Measurements from ENCODE around the gene PTGER1. TPM values are rescaled to one million over a fixed set of nuclear protein-coding genes. Genes with fewer than 3 reads are reported as not detected.
A peak's percentile ranks its signal among the peaks of the same experiment; 100 is the strongest.

PTGER1 gene
- total RNA-seq, 1 experiment from 2014 or later = 0.63 TPM

GRCh38 chr19:14511229-14511593 is 36.1 kb upstream of the PTGER1 start:
- WGBS (ENCODE audit: extremely low coverage, insufficient read length, low lambda C conversion rate) = no CpG with 5 or more reads among the region's 4 CpGs
- peak overlapping the region in 2 of 3 experiments; percentile 39 to 57; a peak in 3 of 7 replicates for H3K27ac Mint-ChIP-seq

More at GRCh38 chr19:14511229-14511593, 36.1 kb upstream of the PTGER1 start:
- H4K91ac ChIP-seq (ENCODE audit: insufficient read length, low read depth, low read length) = no peak overlapping the region
- H3K14ac ChIP-seq (ENCODE audit: insufficient read depth, low read length) = no peak overlapping the region
- H3K4ac ChIP-seq (ENCODE audit: low read depth, low read length) = no peak overlapping the region
- no peaks in the 10 kb centered on the region for H3K27me3 ChIP-seq (ENCODE audit: insufficient read depth, low read length)
- no peak for TF ChIP-seq CTCF (conservative IDR thresholded peaks at IDR 0.05)
- no peaks in the 10 kb centered on the region for H3K23me2 ChIP-seq (ENCODE audit: insufficient read length, low read depth, low read length, poor library complexity, severe bottlenecking)
- H4K5ac ChIP-seq (ENCODE audit: insufficient read length, low read depth, low read length) = no peak overlapping the region
- Mint-ChIP-seq H3K4me1 (peaks cover 8 to 14% of the 10 kb centered on the region in 2 experiments), H3K4me3 (no peak overlapping the region; a peak in 2 of 5 replicates), H3K27me3 (ENCODE audit: low read depth) (peaks cover 2% of the 10 kb centered on the region; the same call in 1 of the 2 replicates), H3K36me3 (ENCODE audit: insufficient read depth in 1 of 3, low read depth in 3 of 3) (peaks cover 18 to 27% (median 21%) of the 10 kb centered on the region in 3 experiments; a peak in 6 of 7 replicates), H3K9me3 (no peaks in the 10 kb centered on the region)
- no peak overlapping the region for H3K4me2 ChIP-seq (ENCODE audit: insufficient read depth, insufficient read length, low read length)
- no peak for DNase-seq
- no peaks in the 10 kb centered on the region for H3K4me1 ChIP-seq (ENCODE audit: insufficient read depth, low read length)
- H3K56ac ChIP-seq (ENCODE audit: insufficient read length, low read depth, low read length) = no peak overlapping the region
- no peaks in the 10 kb centered on the region for H3K9me3 ChIP-seq (ENCODE audit: control insufficient read depth, low read depth, low read length)
- H2AK5ac ChIP-seq (ENCODE audit: insufficient read length, low read length) = no peak overlapping the region
- H4K8ac ChIP-seq (replicated peaks; ENCODE audit: insufficient read length, low read depth, low read length) = no peak overlapping the region
- no peak overlapping the region for H2BK120ac ChIP-seq (ENCODE audit: low read depth, low read length, poor library complexity, severe bottlenecking)
- H3K18ac ChIP-seq (ENCODE audit: insufficient read length, low read depth, low read length) = no peak overlapping the region
- peaks cover 4% of the 10 kb centered on the region; the same call in 1 of the 2 replicates for H3K79me2 ChIP-seq (ENCODE audit: insufficient read depth, low read length)
- no peak overlapping the region for H3T11ph ChIP-seq (ENCODE audit: low read length)
- no peak overlapping the region for H3K23ac ChIP-seq (ENCODE audit: insufficient read length, low read depth, low read length)
- H3K9ac ChIP-seq (ENCODE audit: extremely low read depth, insufficient read length, low read length) = no peak overlapping the region
- H2BK20ac ChIP-seq (ENCODE audit: low read depth, low read length, poor library complexity, severe bottlenecking) = no peak overlapping the region
- H2BK12ac ChIP-seq (ENCODE audit: insufficient read length, low read depth, low read length) = no peak overlapping the region
- no peak overlapping the region for H2BK15ac ChIP-seq (ENCODE audit: low read depth, low read length)
- H2AFZ ChIP-seq (ENCODE audit: low read length) = no peak overlapping the region
- H4K20me1 ChIP-seq (ENCODE audit: control insufficient read depth, insufficient read depth, insufficient read length) = no peaks in the 10 kb centered on the region
- H3K27ac ChIP-seq (ENCODE audit: insufficient read length, low read depth, low read length) = no peak overlapping the region
- H3K79me1 ChIP-seq (ENCODE audit: insufficient read depth, low read depth, low read length, poor library complexity, severe bottlenecking) = peaks cover 4% of the 10 kb centered on the region
- H2BK5ac ChIP-seq (ENCODE audit: insufficient read length, low read length) = no peak overlapping the region
